HFFc6 (cell line): ENCODE data around the gene LRRC8D. TPM values are rescaled to one million over a fixed set of nuclear protein-coding genes. Genes with fewer than 3 reads are reported as not detected.

ENCODE experiments used
- DNase-seq: peaks from one replicate; pipeline ENCODE4 v3.0.0-alpha.2; 2018
- H3K27ac Mint-ChIP-seq: 2 replicates; pipeline ENCODE4 v1.8.0; 2020; ENCODE audit warnings: mild to moderate bottlenecking, mixed read lengths
- H3K27me3 Mint-ChIP-seq: 2 replicates; pipeline ENCODE4 v1.8.0; 2021; ENCODE audit warnings: mild to moderate bottlenecking, moderate library complexity, mixed read lengths; ENCODE audit not compliant: insufficient read depth
- H3K36me3 Mint-ChIP-seq: 2 replicates; pipeline ENCODE4 v1.8.0; 2021; ENCODE audit warnings: low read depth, mixed read lengths
- H3K4me1 Mint-ChIP-seq: 2 replicates; pipeline ENCODE4 v1.8.0; 2020; ENCODE audit warnings: low read depth, mixed read lengths
- H3K4me3 Mint-ChIP-seq: 2 replicates; pipeline ENCODE4 v1.8.0; 2020; ENCODE audit warnings: mild to moderate bottlenecking, moderate library complexity, mixed read lengths
- H3K9me3 Mint-ChIP-seq: 2 replicates; pipeline ENCODE4 v1.8.0; 2020; ENCODE audit warnings: mild to moderate bottlenecking, mixed read lengths
- total RNA-seq, 6 experiments: library from RNA; stranded (reverse); fragmentation: NEBNext Ultra II Directional; extraction: Animal tissue kit (Norgen Biotek cat#: 25700); gene quantifications; 2 replicates in 1 of 6; 3 replicates in 5 of 6; pipeline ENCODE4 v1.2.3, GENCODE V29; 2021
- TF ChIP-seq, protein P1 (sequence below): fragments of 200-600 bp; sonication (generic); IDR thresholded peaks from 2 replicates; pipeline ENCODE4 v1.5.0; 2021; ENCODE audit warnings: antibody characterized with exemption, mild to moderate bottlenecking

Gene LRRC8D
- total RNA-seq, 6 experiments from 2014 or later, result 33.5 to 46.7 (median 41.8) TPM

DNA sequence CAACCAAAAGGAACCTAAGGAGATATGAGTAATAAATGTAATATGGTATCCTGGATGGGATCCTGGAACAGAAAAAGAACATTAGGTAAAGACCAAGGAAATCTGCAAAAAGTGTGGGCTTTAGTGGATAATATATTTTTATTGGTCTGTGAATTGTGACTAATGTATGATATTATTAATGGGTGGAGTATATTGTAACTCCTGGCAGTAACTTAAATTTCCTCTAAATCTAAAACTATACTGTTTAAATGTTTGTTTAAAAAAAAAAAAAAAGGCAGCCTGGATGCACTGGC is 68.4 kb downstream of the LRRC8D start:
- Mint-ChIP-seq H3K4me1 (peaks cover 92% of the 10 kb centered on the region), H3K9me3 (no peaks in the 10 kb centered on the region), H3K27ac (peak overlapping the region; percentile 57), H3K27me3 (no peaks in the 10 kb centered on the region; the same call in 1 of the 2 replicates), H3K4me3 (no peak overlapping the region), H3K36me3 (peaks cover 5% of the 10 kb centered on the region; the same call in 1 of the 2 replicates)
- DNase-seq, result no peak
- TF ChIP-seq, protein P1, sequence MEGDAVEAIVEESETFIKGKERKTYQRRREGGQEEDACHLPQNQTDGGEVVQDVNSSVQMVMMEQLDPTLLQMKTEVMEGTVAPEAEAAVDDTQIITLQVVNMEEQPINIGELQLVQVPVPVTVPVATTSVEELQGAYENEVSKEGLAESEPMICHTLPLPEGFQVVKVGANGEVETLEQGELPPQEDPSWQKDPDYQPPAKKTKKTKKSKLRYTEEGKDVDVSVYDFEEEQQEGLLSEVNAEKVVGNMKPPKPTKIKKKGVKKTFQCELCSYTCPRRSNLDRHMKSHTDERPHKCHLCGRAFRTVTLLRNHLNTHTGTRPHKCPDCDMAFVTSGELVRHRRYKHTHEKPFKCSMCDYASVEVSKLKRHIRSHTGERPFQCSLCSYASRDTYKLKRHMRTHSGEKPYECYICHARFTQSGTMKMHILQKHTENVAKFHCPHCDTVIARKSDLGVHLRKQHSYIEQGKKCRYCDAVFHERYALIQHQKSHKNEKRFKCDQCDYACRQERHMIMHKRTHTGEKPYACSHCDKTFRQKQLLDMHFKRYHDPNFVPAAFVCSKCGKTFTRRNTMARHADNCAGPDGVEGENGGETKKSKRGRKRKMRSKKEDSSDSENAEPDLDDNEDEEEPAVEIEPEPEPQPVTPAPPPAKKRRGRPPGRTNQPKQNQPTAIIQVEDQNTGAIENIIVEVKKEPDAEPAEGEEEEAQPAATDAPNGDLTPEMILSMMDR, result no peak

GRCh38 chr1:89890085-89890752 is 69.4 kb downstream of the LRRC8D start:
- no peaks in the 10 kb centered on the region for H3K9me3 Mint-ChIP-seq
- peak overlapping the region; percentile 60 for H3K4me3 Mint-ChIP-seq
- TF ChIP-seq, protein P1, result no peak
- H3K4me1 Mint-ChIP-seq, result peaks cover 90% of the 10 kb centered on the region
- peak overlapping the region; percentile 87 for H3K27ac Mint-ChIP-seq
- H3K27me3 Mint-ChIP-seq, result no peaks in the 10 kb centered on the region; the same call in 1 of the 2 replicates
- DNase-seq, result peak; percentile 89
- H3K36me3 Mint-ChIP-seq, result peaks cover 5% of the 10 kb centered on the region; the same call in 1 of the 2 replicates

- TF ChIP-seq, protein P1, result no peak
Measured at GRCh38 chr1:89892816-89893215, 72.0 kb downstream of the LRRC8D start.

DNA sequence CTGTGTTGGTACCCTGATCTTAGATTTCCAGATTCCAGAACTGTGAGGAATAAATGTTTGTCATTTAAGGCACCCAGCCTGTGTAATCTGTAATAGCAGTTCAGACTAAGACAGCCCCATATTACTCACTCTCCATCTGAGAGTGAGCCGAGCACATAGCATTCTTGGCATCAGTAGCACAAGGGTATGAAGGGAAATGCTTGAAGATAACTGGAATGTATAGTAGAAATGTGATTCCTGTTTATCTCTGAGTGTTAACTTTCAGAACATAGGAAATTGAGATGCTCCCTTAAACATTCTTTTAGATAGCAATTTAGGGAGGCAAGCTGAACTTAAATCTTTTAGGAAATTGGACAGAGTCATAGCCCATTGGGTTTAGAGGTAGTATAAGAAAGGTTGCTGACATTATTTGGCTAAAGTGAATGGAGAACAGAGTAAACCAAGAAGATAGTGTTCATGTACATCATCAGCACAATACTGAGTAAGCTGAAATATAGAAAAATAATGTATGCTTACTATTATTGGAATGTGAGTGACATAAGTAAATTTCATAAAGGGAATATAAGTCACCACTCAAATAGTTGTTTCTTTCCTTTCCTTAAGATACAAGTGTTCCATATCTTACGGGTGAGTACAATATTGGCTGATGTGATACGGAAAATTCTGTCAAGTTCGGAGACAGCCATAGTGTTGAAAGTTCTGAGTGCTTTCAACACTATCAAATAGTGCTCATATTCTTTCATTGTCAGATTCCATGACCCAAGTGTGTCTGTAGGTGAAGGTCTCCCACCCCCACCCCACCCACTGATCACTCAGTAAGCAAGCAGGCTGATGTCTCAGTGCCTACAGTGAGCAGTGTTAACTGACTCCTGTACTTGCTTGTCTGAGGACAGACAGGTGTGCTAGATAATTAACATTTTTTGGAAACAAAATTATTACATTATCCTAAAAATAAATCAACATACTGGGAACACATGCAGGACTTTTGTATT is 73.7 kb downstream of the LRRC8D start:
- Mint-ChIP-seq H3K27me3 (peaks cover 1% of the 10 kb centered on the region; the same call in 1 of the 2 replicates), H3K36me3 (peaks cover 11% of the 10 kb centered on the region), H3K9me3 (no peaks in the 10 kb centered on the region), H3K4me1 (peaks cover 54% of the 10 kb centered on the region), H3K27ac (peak overlapping the region; percentile 71), H3K4me3 (peak overlapping the region; percentile 50)
- TF ChIP-seq, protein P1, result no peak
- DNase-seq, result peak; percentile 82

More at GRCh38 chr1:89892816-89893215, 72.0 kb downstream of the LRRC8D start:
- Mint-ChIP-seq H3K27ac (no peak overlapping the region; the same call in 1 of the 2 replicates), H3K27me3 (peaks cover 1% of the 10 kb centered on the region), H3K4me1 (peaks cover 70% of the 10 kb centered on the region), H3K36me3 (peaks cover 7% of the 10 kb centered on the region), H3K9me3 (no peaks in the 10 kb centered on the region), H3K4me3 (0 out of 2 replicates have a peak overlapping the region, but pooled peaks have one; percentile 11)
- no peak for DNase-seq

DNA sequence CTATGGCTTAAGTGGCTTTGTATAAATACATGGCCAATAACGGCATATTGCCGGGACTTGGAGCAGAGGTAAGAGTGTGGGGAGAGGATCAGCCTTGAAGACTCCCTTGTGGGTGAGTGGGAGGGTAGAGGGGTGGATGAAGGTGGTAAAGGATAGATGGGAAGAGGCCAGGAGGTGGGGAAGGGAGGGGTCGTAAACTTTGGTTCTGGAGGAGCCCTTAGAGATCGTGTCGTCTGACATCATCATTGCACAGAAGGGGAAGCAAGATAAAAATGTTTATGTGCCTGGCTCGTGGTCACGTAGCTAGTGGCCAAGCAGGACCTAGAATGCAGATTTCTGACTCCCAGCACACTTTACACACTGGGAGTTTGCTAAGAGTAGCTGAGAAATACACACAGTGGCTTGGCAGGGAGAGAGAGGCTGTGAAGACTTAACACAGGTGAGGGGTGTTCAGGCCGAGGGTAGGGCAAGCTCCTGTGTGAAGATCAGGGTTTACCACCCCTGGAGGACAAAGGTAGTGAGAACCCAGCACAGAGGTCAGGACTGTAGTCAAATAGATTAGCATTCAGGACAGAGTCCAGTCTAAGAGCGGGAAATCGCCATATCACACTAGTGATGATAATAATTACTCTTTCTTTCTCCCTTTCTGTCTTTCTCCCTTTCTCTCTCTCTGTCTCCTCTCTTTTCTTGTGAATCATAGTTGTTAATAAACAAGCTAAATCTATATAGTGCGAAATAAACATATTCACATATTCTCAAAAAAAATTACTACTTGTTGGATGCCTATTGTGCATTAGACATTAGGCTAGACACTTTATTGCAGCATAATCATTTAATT is 75.5 kb downstream of the LRRC8D start:
- no peaks in the 10 kb centered on the region for H3K9me3 Mint-ChIP-seq
- TF ChIP-seq, protein P1, result no peak
- no peak for DNase-seq
- peaks cover 11% of the 10 kb centered on the region for H3K36me3 Mint-ChIP-seq
- peaks cover 39% of the 10 kb centered on the region for H3K4me1 Mint-ChIP-seq
- no peak overlapping the region for H3K27ac Mint-ChIP-seq
- peaks cover 1% of the 10 kb centered on the region for H3K27me3 Mint-ChIP-seq
- no peak overlapping the region for H3K4me3 Mint-ChIP-seq
